Activated T-helper 1 cell treated with anti-CD3 and anti-CD28 coated beads, Interleukin-2, amount 50 U/mL, for 16 hours (primary cell): ENCODE measurements around the gene TAF1B.

Experiments used
- DNase-seq, 2 donors: peaks; one replicate each; pipeline ENCODE4 v3.0.0-alpha.2; 2020; ENCODE audit warnings: low read depth in 1 of 2, low spot score in 1 of 2

Gene TAF1B

DNA sequence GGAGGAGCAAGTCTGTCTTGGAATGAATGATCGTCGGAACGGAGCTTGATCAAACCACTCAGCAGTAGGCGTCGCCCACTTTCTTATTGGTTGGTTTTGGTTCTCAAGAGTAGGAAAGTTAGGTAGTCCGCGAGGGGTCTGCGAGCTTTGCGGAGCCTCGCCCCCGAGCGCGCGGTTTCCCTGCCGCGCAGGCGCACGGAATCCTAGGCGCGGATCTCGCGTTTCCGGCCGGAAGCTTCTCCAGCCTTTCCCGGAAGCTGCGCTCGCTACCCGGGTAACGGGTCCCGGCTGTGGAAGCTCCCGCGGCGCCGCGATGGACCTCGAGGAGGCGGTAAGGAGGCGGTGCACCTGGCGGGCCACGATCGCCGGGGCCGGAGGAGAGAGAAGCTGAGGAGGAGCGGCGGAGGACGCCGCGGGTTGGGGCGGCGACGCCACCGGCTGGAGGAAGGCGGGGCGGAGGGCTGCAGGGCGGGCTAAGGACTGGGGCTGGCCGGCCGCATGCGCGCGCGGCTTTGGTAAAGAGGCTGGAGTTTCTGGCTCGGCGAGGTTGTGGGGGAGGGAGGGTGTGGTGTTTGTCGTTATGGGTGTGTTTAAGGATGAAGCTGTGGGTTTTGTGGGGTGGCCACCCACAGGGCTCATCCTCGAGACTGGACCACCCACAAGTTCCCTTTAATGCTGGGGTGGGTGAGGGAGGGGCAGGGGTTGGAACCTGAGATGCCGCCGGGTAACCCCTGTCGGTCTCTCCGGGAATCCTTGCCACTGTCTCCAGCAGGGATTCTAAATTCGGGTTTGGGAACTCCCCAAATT, at the start of gene TAF1B:
Gene TAF1B, plus strand, starts transcription at position 246 of the 807 bp plus-strand sequence. Its CDS starts 68 bp downstream, at position 314.
- peak; percentile 48 to 74 for DNase-seq

DNA sequence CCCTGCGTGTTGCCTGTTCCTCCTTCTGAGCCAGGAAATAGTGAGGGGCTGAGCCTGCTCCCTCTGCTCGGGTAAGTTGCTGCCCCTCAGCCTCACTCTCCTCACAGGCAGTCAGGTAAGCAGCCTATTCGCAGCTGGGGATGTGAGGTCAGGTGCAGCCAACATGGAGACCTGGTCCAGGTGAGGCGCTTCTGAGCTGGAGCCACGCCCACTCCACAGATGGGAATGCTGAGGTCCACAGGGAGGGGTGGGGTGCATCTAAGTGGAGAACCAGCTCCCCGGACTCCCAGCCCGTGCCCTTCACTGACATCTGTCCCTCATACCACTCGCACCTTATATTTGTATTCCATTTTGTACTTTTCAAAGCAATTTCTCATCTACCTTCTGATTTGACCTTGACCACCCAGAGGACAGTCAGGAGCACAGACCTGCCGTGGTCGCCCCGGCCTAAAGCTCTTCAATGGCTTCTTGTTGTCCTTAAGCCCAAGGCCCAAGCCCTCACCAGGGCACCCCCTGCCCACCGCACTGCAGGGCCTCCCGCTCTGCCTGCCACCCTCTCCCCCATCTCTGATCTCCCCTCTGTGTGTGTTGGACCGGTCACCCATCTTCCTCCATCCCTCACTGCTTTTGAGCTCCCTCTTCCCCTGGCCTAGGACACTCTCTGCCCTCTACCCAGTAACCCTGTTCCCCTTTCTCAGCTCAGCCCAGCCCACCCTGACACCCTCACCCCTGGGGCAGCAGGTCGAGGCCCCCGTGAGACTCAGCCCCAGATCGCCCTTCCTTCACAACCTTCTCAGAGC, 49.2 kb upstream of the TAF1B start:
- DNase-seq = no peak

DNA sequence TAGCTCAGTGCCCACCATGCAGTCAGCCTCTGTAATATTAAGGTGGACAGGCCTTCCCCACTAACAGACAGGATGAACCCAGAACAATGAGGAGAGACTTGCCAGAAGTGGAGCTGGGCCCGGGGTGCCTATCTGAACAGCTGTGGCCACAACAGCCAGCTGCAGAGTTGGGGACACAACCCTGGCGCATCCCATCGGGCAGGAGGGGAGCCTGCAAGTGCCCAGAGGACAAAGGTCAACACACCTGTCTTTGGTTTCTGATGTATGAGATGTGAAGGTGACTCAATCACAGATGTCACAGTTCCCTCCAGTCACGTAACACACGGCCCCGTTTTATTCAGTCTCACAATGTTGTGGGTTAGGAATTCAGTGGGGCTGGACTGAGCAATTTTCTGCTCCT, 48.2 kb upstream of the TAF1B start:
- no peak for DNase-seq

DNA sequence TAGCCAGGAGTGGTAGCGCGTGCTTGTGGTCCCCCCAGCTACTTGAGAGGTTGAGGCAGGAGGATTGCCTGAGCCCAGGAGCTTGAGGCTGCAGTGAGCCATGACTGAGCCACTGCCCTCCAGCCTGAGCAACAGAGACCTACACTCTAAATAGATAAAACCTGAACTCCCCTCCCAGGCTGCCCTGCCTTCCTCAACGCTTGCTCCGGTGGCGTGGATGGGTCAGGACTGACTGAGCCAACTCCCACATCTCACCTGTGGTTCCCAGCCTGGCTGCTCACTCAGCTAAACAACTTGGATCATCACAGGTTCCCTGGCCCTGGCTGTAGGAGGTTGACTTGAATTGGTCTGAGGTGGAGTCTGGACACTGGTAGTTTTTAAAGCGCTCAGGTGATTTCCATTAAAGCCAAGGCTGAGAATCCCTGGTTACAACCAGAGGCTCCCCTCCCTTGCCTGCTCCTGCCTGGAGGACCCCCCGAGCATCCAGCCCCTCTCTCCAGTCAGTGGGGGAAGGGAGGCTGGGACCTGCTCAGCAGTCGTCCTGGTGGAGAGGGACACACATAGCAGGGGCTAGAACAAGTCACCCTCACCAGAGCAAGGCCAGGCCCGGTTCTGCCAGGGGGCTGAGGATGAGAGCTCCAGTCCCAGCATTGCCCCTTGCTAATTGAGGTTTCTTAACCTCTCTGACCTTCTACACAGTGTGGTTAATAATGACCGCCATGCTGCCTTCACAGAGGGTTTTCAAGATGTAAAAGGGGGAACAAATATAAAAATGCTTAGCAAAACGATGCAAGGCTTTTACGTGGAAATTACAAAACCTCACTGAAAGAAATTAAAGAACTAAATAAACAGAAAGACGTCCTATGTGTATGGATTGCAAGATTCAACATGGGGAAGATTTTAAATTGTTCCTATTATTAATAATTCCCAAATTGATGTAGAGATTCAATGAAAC, 46.9 kb upstream of the TAF1B start:
- no peak for DNase-seq

DNA sequence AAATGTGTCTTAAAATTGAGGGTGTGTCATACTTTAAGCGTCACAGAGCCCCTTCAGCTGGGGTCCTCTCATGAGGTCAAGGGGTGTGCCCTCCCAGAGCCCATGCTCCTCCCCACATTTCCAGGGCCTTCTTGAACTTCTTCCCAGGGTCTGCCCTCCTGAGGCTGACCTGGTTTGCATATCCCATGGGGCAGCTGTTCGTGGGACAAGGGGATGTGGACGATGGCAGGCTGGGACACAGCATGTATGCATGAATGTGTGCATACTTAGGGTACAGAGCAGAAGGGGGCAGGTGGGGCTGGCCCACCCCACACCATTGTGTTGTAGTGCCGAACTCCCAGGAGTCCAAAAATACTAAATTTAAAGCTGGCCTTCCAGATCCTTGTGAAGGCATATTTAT, 46.2 kb upstream of the TAF1B start:
- no peak for DNase-seq

DNA sequence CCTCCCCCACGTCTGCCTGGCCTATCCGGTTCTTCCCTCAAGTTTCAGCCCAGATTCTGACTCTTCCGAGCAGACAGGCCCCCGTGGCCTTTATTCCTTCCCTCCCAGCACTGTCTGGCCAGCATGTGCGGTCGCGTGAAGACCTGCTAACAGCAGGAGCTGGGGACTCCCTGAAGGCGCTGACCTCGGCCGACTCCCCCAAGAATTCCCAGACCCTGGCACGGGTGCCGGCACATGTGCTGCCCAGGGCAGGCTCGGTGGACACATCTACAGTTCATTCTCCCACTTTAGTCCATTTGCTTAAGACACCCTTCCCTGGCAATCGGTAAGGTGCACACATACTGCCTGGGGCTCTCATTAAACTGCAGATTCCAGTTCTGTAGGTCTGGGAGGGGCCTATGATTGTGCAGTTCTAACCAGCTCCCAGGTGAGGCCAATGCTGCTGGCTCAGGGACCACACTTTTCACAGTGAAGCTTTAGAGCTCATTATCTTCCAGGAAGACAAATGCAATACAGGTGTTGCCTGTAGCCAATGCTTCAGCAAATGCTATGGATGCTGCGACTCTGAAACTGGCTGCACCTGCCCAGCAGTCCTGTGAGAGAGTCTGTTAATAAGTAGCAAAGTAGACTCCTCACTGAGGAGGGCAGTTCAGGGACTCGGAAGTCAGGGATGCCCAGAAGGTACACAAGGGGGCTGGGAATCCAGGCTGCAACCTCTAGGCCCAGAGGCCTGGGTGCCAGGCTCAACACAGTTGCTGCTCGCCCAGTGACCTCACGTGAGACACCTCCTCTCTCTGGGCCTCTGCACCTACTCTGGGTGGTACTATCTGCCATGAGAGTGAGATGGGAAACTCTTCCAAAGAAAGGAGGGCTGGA, 45.4 kb upstream of the TAF1B start:
- no peak for DNase-seq

DNA sequence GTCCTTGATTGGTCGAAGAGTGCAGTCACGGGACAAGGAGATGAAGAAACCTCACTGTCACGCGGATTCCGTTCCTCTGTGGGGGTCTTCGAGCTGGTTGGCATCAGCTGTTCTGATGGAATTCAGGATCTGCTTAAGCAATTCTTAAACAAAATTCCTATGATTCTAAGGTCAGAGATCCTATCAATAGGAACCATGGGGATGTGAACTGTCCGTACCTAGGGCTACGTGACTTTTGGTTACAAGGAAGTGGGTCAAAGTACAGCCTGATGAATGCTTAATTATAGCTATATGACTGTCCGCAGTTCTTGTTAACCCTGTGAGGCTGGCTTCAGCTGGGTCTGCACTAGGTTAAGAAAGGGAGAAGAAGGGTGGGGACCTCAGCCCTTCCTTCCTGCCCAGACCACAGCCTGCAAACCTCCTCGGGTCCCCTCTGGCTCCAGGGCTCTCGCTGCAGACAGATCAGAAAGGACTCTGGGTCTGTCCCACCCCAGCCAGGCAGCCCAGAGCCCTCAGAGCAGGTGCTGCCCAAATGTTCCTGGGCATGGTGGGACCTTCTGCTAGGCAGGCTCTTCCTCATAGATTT, 44.2 kb upstream of the TAF1B start:
- no peak for DNase-seq

DNA sequence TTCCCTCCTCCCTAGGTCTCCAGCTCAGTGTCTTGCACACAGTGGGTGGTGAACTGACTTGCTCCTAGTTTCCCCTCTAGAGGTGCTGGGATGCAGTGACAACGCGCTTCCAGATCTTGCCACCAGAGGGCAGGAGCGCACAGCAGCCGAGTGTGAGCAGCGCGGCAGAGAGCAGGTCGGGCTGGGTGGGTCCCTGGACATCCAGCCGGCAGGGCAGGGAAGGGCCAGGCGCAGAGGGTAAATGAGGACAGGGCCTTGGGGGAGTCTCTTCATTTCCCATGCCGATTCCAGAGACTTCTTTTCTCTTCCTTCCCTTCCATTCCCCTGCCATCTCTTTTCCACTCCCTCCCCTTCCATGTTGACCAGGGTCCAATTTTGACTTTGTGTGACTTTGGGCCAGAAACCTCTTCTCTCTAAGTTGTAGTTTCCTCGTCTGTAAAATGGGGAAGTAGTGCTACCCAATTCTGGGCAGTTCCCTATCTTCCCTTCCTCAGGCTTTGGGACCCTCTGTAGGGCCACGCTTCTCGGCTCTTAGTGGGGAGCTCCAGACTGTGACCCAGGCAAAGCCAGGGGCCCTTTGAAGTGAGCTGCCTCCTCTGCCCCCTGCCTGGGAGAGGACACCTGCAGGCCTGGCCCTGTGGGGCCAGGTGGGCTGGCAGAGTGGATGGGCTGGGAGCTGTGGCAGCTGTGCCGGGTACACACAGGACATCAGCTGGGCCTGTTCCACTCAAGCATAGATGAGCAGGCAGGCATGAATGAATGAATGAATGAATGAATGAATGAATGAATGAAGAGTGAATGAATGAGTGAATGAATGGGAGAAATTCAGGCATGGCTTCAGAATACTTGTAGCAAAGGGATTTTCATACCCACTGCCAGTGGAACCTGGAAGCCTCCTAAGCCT, 43.3 kb upstream of the TAF1B start:
- peak; percentile 69 to 75 for DNase-seq

DNA sequence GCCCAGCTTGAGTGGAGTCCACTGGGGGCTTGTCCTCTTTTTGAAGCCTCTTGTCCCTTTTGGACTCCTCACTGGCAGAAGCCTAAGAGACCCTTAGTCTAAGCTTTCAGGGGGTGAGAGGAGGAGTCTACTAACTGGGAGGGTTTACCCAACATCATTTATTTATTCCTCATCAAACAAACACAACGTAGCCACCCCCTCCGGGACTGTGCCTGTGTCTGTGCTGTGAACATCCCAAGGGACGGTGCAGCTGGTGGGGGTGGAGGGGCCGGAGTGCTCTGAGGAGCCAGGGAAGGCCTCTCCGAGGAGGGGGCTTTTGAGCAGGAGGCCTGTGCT, 42.7 kb upstream of the TAF1B start:
- DNase-seq = no peak

DNA sequence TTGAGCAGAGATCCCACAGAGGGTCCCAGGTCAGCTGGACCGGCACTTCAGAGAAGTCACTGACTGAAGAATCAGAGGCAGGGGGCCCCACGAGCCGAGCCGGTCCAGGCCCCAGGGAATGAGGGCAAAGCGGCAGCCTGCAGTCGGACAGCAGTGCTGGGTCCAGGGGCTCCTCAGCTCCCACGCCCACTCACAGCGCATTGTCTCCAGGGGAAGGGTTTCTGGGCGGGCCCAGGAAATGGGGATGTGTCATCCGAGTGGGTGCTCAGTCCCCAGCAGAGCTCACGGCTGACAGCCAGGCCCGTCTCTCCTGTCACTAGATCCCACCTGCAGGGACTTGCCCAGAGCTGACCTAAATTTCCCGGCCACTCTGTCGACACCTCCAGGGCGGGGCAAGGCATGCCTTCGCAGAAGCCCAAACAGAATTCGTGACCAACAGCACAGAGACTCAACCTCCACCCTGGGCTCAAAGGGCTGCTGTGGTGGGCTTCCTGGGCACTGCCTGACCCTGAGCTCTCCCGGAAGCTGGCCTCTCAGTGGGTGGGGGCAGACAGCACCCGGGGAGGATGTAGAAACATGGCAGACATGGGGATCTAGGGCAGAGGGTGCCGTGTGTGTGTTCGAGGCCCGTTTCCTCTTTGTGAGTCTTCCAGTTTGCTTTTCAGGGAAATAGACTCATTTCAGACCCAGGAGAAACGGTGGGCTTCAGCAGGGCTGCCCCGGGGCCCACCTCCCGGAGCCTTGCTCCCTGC, 42.1 kb upstream of the TAF1B start:
- DNase-seq = peak; percentile 20 to 21

DNA sequence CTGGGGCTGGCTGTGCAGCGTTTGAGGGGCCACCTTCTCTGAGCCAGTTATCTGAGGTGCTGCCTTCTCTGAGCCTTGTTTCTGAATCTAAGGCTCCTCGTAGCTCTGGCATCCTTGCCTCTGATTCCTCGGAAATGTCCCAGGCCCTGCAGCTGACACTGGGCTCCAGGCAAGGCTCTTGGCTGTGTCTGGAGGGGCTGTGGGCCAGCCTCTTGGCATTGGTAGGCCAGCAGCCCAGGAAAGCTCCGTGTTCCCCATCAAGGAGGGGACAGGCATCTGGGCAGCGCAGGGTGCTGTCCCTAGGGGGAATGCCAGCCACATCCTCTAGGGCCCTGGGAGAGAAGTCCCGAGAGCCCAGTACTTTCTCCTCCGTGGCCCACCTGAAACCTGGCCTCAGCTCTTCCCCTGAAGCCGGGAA, 40.7 kb upstream of the TAF1B start:
- no peak for DNase-seq

DNA sequence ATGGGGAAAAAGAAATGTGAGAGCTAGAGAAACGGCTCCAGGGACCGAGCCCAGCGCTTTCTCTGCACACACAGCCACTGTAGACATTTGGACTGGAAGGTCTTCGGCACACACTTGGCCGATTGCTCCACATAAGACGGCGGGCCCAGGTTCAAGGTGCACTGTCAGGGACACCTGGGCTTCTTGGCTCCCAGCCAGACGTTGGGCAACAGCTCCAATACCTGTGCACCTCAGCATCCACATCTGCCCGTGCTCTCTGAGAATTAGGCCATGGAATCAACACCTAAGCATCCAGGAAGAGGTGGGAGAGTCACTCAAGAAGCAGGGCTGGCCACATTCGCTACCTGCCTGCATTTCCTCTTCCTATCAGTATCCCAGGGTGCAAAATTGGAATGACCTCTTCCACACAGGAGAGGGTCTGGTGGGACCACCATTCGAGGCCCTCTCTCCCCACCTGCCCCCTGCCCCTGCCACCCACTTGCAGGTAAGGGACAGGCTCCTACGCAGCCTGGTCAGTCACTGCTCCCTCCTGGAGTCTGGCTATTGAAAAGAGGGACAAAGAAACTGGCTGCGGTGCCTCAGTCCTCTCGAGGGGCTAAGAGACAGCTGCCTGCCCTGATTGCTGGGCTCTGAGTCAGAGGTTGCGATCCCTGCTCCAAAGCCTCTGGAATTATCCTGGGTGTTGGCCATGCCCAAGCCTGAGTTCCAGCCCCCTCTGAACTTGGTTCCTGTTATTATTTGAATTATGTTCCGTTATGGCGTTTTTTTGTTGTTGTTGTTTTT, 40.1 kb upstream of the TAF1B start:
- no peak for DNase-seq

DNA sequence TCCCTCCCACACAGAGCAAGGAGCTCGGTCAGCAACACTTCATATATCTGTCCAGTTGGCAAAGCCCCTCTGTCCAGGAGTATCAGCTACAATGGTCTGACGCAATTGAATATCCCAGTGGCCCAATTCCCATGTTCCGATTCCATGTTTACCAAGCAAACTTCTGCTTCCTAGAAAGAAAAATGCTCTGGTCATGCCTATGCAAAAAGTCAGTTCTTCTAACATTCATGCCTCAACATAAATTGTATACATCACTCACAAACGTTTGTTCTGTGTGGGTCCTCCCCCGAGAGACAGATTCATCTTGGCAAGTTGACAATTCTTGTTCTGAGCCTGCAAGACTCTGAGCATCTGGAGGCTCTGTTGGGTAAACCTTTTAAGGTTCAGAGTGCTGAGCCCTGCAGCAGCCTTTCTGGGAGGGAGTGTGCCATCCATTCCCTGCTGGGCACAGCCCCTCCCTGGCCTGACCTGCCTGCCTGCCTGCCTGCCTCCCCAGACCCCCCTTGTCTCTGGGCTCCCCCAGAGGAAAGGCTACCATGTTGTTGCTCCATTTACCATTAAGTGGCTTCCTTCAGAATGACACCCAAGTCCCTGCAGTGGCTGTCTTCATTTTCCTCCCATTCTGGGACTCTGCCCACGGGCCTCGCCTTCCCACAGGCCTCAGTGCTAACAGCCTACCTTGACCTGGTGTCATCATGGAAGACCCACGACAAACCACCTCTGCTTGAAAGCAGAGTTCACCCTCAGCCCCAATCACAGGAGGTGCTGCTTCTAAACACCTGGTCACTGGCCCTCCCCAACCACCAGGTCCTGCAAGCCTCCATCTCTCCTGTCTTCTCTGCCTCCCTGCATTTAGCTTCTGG, 37.6 kb upstream of the TAF1B start:
- DNase-seq = no peak

DNA sequence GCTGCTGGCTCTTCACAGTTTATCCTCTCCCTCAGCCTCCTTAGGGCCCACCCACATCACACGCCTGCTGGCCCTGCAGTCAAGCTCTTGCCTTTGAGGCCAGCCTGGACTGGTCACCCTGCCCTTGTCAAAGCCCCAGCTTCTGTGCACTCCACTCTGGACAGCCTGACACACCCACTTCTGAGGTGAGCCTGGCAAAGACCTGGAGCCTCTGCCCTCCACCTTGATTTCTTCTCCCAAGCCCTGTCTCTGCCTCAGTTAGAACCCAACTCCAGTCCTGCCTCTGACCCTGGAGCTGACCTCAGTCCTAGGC, 37.0 kb upstream of the TAF1B start:
- no peak for DNase-seq

DNA sequence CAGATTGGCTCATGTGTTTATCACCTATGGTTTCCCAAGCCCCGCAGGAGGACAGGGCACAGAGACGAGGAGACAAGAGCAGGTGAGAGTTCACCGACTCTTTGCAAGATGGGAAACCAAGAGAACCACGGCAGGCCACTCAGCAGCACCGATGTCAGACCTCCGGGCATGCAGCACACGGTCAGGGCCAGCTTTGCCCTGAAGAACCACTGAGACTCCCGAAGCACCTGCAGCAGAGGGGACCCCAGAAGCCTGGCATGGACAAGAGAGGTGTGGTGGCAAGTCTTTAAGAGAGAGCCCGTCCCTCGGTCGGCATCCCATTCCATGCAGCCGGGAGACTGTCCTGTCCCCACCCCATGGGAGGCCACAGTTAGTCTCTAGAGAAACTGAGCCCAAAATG, 36.6 kb upstream of the TAF1B start:
- no peak for DNase-seq

DNA sequence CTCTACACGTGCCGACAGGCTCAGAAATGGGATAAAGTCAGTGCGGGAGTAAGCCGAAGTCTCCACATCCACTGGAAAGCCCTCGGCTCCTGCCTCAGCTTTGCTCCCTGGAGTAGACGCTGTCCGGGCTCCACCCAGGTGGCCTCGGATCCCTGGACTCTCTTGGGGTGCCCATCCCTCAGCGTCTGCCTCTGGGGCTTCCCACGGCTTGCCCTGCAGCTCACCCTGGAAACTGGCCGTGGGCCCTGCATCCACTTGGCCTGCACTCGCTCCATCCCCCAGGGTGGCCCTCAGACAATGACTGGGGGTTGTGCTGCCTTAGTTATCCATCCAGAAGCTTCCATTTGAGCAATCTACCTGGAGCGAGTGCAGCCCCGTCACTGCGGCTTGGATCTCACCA, 36.2 kb upstream of the TAF1B start:
- no peak for DNase-seq
